Osteoblast (primary cell): ENCODE results near the gene NTF3. TPM values are rescaled to one million over a fixed set of nuclear protein-coding genes. Genes with fewer than 3 reads are reported as not detected.

Experiments
- DNase-seq: peaks from one replicate; pipeline ENCODE4 v3.0.0; 2011; ENCODE audit warnings: low spot score, mixed read lengths; ENCODE audit not compliant: insufficient read length; ENCODE audit errors: missing footprints
- H2AFZ ChIP-seq: 2 replicates; pipeline ENCODE4 v1.6.0; 2011; ENCODE audit warnings: mild to moderate bottlenecking, low read length
- H3K27ac ChIP-seq: 2 replicates; pipeline ENCODE4 v1.5.1; 2011; ENCODE audit warnings: mild to moderate bottlenecking, low read depth, low read length, moderate library complexity
- H3K27me3 ChIP-seq: 2 replicates; pipeline ENCODE4 v1.6.0; 2012; ENCODE audit warnings: mild to moderate bottlenecking, control low read depth, inconsistent platforms, low read length, moderate library complexity; ENCODE audit not compliant: insufficient read depth
- H3K36me3 ChIP-seq: 2 replicates; pipeline ENCODE4 v1.5.1; 2011; ENCODE audit warnings: mild to moderate bottlenecking, low read length, control low read depth, moderate library complexity; ENCODE audit not compliant: insufficient read depth
- H3K4me1 ChIP-seq: 2 replicates; pipeline ENCODE4 v1.5.1; 2011; ENCODE audit warnings: mild to moderate bottlenecking, low read length, control low read depth, moderate library complexity; ENCODE audit not compliant: insufficient read depth
- H3K4me2 ChIP-seq: 2 replicates; pipeline ENCODE4 v1.6.0; 2011; ENCODE audit warnings: mild to moderate bottlenecking, low read length; ENCODE audit not compliant: insufficient read depth
- H3K4me3 ChIP-seq: fragments of 200-600 bp; sonication (generic); 3 replicates; pipeline ENCODE4 v1.5.1; 2012; ENCODE audit warnings: mild to moderate bottlenecking, low read length, inconsistent platforms; ENCODE audit not compliant: insufficient read depth
- H3K79me2 ChIP-seq: 2 replicates; pipeline ENCODE4 v1.6.0; 2012; ENCODE audit warnings: mild to moderate bottlenecking, low read length, control low read depth, inconsistent platforms; ENCODE audit not compliant: insufficient read depth
- H3K9me3 ChIP-seq: 2 replicates; pipeline ENCODE4 v1.5.1; 2011; ENCODE audit warnings: low read depth, low read length, control low read depth
- H4K20me1 ChIP-seq: 2 replicates; pipeline ENCODE4 v1.6.0; 2012; ENCODE audit warnings: mild to moderate bottlenecking, low read length, control low read depth; ENCODE audit not compliant: insufficient read depth
- total RNA-seq: library from RNA; depleted of rRNA; stranded (reverse); fragments of >200 nt; gene quantifications from 2 replicates; pipeline ENCODE4 v1.2.3, GENCODE V29; 2012
- TF ChIP-seq, protein P1 (sequence below): IDR thresholded peaks from 2 replicates; pipeline ENCODE4 v1.5.1; 2011; ENCODE audit warnings: mild to moderate bottlenecking, low read depth, low read length, moderate library complexity; ENCODE audit errors: extremely low read depth

The NTF3 gene
- total RNA-seq, 1 donor = 1.1 TPM

DNA sequence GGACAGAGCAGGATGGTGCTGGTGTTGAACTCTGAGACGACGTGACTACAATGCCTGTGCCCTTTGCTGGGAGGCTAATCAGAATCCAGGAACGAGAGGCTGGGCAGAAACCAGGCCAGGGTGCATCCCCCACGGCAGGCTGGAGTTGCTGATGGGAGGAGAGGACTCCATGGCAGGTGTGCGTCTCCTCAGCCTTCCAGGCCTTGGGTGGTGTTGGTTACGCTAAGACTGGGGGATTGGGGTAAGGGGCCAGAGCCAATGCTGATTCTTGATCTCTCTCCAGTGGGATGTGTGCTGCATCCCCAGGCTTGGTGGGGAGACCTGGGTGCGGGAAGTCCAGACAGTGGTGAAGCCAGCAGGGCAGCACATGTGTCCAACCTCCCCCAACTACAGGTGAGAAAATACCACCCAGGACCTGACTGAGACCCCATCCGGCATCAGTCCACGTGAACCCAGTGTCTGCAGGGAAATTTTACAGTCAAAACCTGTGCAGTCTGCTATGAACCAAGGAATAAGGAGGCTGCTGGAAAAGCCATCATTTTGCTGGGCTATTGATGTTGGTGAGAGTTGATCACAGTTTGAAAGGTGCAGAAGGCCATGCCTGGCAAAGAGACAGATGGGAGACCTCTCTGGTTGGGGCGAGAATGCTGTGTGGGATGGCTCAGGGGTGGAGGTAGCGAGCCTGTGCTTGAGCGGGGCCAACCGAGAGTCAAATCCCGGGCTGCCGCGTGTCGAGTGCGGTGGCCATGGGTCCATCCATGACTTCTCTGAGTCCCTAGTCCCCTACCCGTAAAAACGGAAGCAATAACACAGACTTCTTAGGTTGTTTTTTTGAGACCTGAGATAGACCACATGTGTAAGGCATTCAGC is 89.8 kb downstream of the NTF3 start:
- Histone ChIP-seq H3K4me2 (no peak overlapping the region), H4K20me1 (no peaks in the 10 kb centered on the region), H3K27ac (no peak overlapping the region), H2AFZ (no peak overlapping the region), H3K4me1 (no peaks in the 10 kb centered on the region), H3K4me3 (no peak overlapping the region), H3K9me3 (no peaks in the 10 kb centered on the region), H3K79me2 (no peaks in the 10 kb centered on the region), H3K27me3 (no peaks in the 10 kb centered on the region), H3K36me3 (no peaks in the 10 kb centered on the region)
- TF ChIP-seq, protein P1, sequence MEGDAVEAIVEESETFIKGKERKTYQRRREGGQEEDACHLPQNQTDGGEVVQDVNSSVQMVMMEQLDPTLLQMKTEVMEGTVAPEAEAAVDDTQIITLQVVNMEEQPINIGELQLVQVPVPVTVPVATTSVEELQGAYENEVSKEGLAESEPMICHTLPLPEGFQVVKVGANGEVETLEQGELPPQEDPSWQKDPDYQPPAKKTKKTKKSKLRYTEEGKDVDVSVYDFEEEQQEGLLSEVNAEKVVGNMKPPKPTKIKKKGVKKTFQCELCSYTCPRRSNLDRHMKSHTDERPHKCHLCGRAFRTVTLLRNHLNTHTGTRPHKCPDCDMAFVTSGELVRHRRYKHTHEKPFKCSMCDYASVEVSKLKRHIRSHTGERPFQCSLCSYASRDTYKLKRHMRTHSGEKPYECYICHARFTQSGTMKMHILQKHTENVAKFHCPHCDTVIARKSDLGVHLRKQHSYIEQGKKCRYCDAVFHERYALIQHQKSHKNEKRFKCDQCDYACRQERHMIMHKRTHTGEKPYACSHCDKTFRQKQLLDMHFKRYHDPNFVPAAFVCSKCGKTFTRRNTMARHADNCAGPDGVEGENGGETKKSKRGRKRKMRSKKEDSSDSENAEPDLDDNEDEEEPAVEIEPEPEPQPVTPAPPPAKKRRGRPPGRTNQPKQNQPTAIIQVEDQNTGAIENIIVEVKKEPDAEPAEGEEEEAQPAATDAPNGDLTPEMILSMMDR = no peak
- DNase-seq = no peak

DNA sequence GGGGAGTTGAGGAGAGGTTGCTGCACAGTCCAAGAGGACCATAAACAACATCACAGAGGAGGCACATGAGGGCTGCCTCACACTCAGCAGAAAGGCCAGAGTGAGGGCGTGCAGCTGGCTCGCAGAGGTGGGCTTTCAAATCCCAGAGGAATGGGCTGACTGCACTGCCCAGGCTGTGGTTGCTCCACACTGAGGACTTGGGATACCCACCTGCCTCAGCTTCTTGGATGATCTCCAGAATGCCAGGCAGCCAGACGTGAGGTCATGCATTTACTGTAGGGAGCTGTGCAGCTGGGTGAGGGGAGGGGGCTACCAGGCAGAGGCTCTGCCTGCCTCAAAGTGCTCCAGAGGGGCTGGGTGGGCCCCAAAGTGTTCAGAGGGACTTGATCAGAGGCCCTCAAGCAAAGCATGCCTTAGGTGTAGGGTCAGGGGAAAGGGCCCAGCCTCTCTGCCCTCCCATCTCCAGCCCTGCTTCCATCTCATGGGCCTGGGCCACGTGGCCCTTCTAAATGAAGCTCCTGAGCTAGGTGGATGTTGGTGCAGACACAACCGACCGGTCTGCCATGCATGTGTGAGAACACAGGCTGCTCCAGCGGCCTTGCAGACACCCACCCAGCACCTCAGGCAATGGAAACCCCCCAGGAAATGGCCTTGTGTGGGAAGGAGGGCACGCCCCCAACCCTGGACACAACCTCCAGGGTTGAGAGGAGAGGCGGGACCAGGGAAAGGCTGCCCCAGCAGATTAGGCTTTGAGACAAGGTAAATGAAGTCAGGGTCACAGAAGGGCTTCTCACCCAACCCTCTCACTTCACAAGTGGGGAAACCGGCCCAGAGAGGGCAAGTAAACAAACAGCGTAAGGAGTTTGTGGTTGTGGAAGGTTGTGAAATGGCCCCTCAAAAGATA is 90.8 kb downstream of the NTF3 start:
- Histone ChIP-seq H2AFZ (no peak overlapping the region), H3K9me3 (no peaks in the 10 kb centered on the region), H3K36me3 (no peaks in the 10 kb centered on the region), H3K79me2 (no peaks in the 10 kb centered on the region), H3K4me1 (no peaks in the 10 kb centered on the region), H3K27me3 (no peaks in the 10 kb centered on the region), H3K27ac (no peak overlapping the region), H3K4me3 (no peak overlapping the region), H3K4me2 (no peak overlapping the region), H4K20me1 (no peaks in the 10 kb centered on the region)
- DNase-seq = no peak
- TF ChIP-seq, protein P1 = no peak

DNA sequence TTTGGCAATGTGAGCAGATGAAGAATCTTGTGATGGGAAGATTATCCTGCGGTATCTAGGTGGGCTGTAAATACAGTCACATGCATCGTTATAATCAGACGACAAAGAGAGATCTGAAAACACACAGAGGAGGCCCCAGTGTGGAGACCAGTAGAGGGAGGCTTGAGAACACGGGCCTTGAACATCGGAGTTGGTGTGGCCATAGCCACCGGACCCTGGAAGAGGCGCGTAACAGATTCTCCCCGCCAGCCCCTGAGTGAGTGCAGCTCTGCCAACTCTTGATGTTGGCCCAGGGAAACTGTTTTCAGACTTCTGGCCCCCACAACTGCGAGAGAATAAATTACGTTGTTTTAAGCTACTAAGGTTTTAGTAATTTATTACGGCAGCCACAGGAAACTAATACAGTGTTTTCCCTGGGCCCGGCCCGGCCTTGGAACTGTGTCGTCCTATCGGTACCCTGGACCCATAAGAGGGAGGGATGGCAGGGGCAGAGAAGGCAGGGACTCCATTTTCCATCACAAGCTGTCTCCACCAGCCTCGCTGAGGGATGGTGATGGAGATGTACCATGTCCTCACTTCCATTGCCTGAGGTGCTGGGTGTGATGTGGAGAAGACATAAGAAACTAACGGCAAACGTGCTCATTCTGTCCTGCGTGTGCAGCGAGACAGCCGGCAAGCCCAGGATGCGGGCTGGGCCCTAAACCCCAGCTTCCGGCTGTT is 91.6 kb downstream of the NTF3 start:
- H3K4me3 ChIP-seq = no peak overlapping the region
- no peak for DNase-seq
- TF ChIP-seq, protein P1 = no peak
- no peaks in the 10 kb centered on the region for H3K79me2 ChIP-seq
- H3K27me3 ChIP-seq = no peaks in the 10 kb centered on the region
- no peak overlapping the region for H3K27ac ChIP-seq
- no peak overlapping the region for H3K4me2 ChIP-seq
- no peaks in the 10 kb centered on the region for H3K4me1 ChIP-seq
- H4K20me1 ChIP-seq = no peaks in the 10 kb centered on the region
- H3K36me3 ChIP-seq = no peaks in the 10 kb centered on the region
- H2AFZ ChIP-seq = no peak overlapping the region
- H3K9me3 ChIP-seq = no peaks in the 10 kb centered on the region
